ENCODE measurements around the gene P2RX3. TPM values are rescaled to one million over a fixed set of nuclear protein-coding genes. Genes with fewer than 3 reads are reported as not detected.

P2RX3 gene
- total RNA-seq, 2 experiments from 2014 or later: not detected

DNA sequence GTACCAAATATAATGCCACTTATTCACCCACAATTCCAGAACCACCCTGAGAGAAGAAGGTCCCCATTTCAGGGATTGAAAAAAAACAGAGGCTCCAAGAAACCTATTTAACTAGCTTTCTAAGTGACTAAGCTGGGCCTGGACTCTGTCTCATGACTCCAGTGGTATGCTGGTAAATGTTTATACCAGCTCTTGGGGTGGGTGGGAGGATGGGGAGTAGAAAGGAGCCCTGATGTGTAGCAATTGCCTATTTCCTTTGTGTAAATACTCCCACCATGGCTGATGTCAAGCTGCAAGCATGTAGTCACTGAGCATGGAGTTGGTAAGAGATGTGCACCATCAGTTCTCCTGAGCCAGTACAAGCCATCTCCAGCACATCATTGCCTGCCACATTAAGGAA lies 40.0 kb downstream of the P2RX3 start:
- POLR2A ChIA-PET: no interaction called here
- intact Hi-C loops (cut with DNase I, micrococcal nuclease): no loop called here
- H3K9me3 Mint-ChIP-seq: no peaks in the 10 kb centered on the region

DNA sequence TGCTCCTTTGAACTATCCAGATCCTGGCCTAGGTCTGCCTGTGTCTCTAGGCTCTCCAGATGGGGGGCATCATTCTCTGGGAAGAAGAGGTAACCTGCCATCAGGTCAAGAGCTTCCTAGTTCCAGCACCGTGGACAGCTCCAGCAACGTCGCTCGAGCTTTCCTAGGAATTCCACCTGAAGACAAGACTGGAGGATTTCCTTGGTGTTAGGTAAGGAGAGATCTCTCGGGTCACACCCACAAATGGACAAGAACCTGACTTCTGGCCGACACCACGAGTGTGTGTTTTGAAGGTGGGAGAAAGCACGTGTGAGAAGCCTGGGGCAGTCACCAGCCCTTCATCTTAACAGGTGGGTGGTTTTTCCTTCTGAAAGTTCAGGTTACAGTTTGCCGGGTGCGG lies 41.6 kb downstream of the P2RX3 start:
- Histone ChIP-seq H3K27ac (ENCODE audit: low read depth in 1 of 2, low read length in 2 of 2) (no peak overlapping the region), H3K4me3 (ENCODE audit: low read length) (no peak overlapping the region), H3K27me3 (ENCODE audit: control insufficient read depth in 1 of 2, insufficient read depth in 2 of 2, low read length in 2 of 2) (no peaks in the 10 kb centered on the region), H3K4me1 (ENCODE audit: insufficient read depth, low read length) (no peaks in the 10 kb centered on the region), H3K36me3 (ENCODE audit: insufficient read depth, low read length) (no peaks in the 10 kb centered on the region), H3K9me3 (ENCODE audit: control insufficient read depth in 1 of 2, insufficient read depth in 1 of 2, low read length in 2 of 2) (no peaks in the 10 kb centered on the region)
- DNase-seq (no peak), ATAC-seq (ENCODE audit: poor library complexity) (no peak)
- H3K4me1 Mint-ChIP-seq (ENCODE audit: low read depth): no peaks in the 10 kb centered on the region
- TF ChIP-seq, protein P1, sequence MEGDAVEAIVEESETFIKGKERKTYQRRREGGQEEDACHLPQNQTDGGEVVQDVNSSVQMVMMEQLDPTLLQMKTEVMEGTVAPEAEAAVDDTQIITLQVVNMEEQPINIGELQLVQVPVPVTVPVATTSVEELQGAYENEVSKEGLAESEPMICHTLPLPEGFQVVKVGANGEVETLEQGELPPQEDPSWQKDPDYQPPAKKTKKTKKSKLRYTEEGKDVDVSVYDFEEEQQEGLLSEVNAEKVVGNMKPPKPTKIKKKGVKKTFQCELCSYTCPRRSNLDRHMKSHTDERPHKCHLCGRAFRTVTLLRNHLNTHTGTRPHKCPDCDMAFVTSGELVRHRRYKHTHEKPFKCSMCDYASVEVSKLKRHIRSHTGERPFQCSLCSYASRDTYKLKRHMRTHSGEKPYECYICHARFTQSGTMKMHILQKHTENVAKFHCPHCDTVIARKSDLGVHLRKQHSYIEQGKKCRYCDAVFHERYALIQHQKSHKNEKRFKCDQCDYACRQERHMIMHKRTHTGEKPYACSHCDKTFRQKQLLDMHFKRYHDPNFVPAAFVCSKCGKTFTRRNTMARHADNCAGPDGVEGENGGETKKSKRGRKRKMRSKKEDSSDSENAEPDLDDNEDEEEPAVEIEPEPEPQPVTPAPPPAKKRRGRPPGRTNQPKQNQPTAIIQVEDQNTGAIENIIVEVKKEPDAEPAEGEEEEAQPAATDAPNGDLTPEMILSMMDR (IDR thresholded peaks at IDR 0.05): no peak
- H3K4me3 Mint-ChIP-seq: no peak overlapping the region
- intact Hi-C loops (cut with DNase I, micrococcal nuclease): no loop called here
- ChIA-PET CTCF (no interaction called here), POLR2A (no interaction called here)
- no peak overlapping the region for H3K27ac Mint-ChIP-seq
- H3K36me3 Mint-ChIP-seq (ENCODE audit: low read depth): no peaks in the 10 kb centered on the region
- peaks cover 33% of the 10 kb centered on the region for H3K27me3 Mint-ChIP-seq
- H3K9me3 Mint-ChIP-seq: no peaks in the 10 kb centered on the region

More for the DNA sequence above, 40.0 kb downstream of the P2RX3 start:
- CTCF ChIA-PET: no interaction called here
- Mint-ChIP-seq H3K27me3 (peaks cover 28% of the 10 kb centered on the region), H3K36me3 (ENCODE audit: low read depth) (no peaks in the 10 kb centered on the region), H3K4me3 (no peak overlapping the region), H3K27ac (no peak overlapping the region), H3K4me1 (ENCODE audit: low read depth) (no peaks in the 10 kb centered on the region)
- Histone ChIP-seq H3K4me3 (ENCODE audit: low read length) (no peak overlapping the region), H3K9me3 (ENCODE audit: control insufficient read depth in 1 of 2, insufficient read depth in 1 of 2, low read length in 2 of 2) (no peaks in the 10 kb centered on the region), H3K27me3 (ENCODE audit: control insufficient read depth in 1 of 2, insufficient read depth in 2 of 2, low read length in 2 of 2) (no peaks in the 10 kb centered on the region), H3K27ac (ENCODE audit: low read depth in 1 of 2, low read length in 2 of 2) (no peak overlapping the region), H3K4me1 (ENCODE audit: insufficient read depth, low read length) (no peaks in the 10 kb centered on the region), H3K36me3 (ENCODE audit: insufficient read depth, low read length) (no peaks in the 10 kb centered on the region)
- TF ChIP-seq, protein P1 (IDR thresholded peaks at IDR 0.05): no peak
- ATAC-seq (ENCODE audit: poor library complexity) (no peak), DNase-seq (no peak)

DNA sequence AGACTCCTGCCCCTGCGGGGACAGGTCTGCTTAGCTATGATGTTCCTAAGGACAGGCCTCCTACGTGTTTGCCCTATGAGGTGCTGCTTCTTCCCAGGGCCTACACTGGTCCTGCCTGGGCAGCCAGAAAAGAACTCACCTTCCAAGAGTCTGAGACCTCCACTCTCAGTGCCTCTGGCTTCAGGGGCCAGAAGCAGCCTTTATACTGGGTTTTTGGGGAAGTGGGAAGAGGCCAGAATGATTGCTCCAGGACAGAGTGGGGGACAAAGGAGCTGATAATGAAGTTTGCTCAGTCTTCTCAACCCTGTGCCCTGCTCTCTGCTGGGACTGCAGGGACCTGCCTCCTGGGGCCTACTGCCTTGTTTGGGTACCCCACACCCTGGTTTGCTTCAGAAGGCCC lies 42.8 kb downstream of the P2RX3 start, which contains the start of gene PRG3:
TSS of gene PRG3 (minus strand) at position 176 of the 400 bp plus-strand sequence. CDS start 442 bp downstream, outside the sequence.
- intact Hi-C loops (cut with DNase I, micrococcal nuclease): no loop called here
- H3K36me3 ChIP-seq (ENCODE audit: insufficient read depth, low read length): no peaks in the 10 kb centered on the region
- Mint-ChIP-seq H3K4me1 (ENCODE audit: low read depth) (no peaks in the 10 kb centered on the region), H3K27ac (no peak within 1 kb of the TSS), H3K36me3 (ENCODE audit: low read depth) (no peaks in the 10 kb centered on the region), H3K9me3 (no peaks in the 10 kb centered on the region), H3K4me3 (no peak within 1 kb of the TSS), H3K27me3 (peaks cover 33% of the 10 kb centered on the region)
- TF ChIP-seq, protein P1 (IDR thresholded peaks at IDR 0.05): no peak
- H3K4me3 ChIP-seq (ENCODE audit: low read length): no peak within 1 kb of the TSS
- ChIA-PET POLR2A (no interaction called here), CTCF (no interaction called here)
- ATAC-seq (ENCODE audit: poor library complexity) (no peak), DNase-seq (no peak)
- H3K27ac ChIP-seq (ENCODE audit: low read depth in 1 of 2, low read length in 2 of 2): no peak within 1 kb of the TSS
- H3K27me3 ChIP-seq (ENCODE audit: control insufficient read depth in 1 of 2, insufficient read depth in 2 of 2, low read length in 2 of 2): no peaks in the 10 kb centered on the region
- H3K4me1 ChIP-seq (ENCODE audit: insufficient read depth, low read length): no peaks in the 10 kb centered on the region
- no peaks in the 10 kb centered on the region for H3K9me3 ChIP-seq (ENCODE audit: control insufficient read depth in 1 of 2, insufficient read depth in 1 of 2, low read length in 2 of 2)
